ENCODE results near the gene ECHDC3.

ECHDC3 gene

DNA sequence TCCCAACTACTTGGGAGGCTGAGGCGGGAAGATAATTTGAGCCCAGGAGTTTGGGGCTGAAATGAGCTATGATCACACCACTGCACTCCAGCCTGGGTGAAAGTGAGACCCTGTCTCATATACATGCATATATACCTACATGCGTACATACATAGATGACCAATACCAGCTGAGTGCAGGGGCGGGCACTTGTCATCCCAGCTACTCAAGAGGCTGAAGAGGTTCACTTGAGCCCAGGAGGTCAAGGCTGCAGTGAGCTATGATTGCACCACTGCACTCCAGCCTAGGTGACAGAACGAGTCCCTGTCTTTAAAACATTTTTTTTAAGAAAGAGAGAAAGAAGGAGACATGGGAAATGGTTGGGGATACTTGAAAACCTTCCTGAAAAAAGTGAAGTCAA, 63.6 kb downstream of the ECHDC3 start:
- Histone ChIP-seq H3K27me3 (replicated peaks; ENCODE audit: control insufficient read depth, insufficient read depth, low read length, poor library complexity, severe bottlenecking) (no peaks in the 10 kb centered on the region), H3K4me1 (ENCODE audit: control insufficient read depth, insufficient read depth, low read length, poor library complexity, severe bottlenecking) (no peaks in the 10 kb centered on the region), H3K36me3 (ENCODE audit: control insufficient read depth, insufficient read depth, low read length) (no peaks in the 10 kb centered on the region), H3K9me3 (ENCODE audit: control insufficient read depth, low read length) (no peaks in the 10 kb centered on the region), H3K4me3 (ENCODE audit: insufficient read depth, low read depth, low read length, poor library complexity, severe bottlenecking) (no peak overlapping the region), H3K27ac (ENCODE audit: insufficient read depth, low read length, poor library complexity, severe bottlenecking) (no peak overlapping the region)
- DNase-seq: no peak

DNA sequence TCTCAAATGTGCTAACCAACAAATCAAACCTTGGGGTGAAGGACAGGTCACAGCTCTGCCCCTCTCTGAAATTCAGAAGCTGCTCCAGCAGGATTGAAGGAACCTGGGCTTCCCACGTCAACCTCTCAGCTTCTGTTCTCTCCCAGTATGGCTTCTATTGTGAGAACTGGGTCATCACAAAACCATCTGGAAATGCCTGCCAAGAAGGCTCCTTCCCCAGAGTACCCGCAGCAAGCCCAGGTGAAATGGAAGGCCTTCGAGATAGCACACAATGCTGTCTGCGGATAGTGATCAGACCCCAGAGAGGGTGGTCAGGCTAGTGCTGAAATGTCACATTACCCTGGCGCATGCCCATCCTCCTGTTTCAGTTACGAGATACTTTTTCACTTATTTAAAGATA, 64.5 kb downstream of the ECHDC3 start:
- H3K4me1 ChIP-seq (ENCODE audit: control insufficient read depth, insufficient read depth, low read length, poor library complexity, severe bottlenecking): no peaks in the 10 kb centered on the region
- H3K9me3 ChIP-seq (ENCODE audit: control insufficient read depth, low read length): no peaks in the 10 kb centered on the region
- no peak overlapping the region for H3K4me3 ChIP-seq (ENCODE audit: insufficient read depth, low read depth, low read length, poor library complexity, severe bottlenecking)
- H3K27ac ChIP-seq (ENCODE audit: insufficient read depth, low read length, poor library complexity, severe bottlenecking): no peak overlapping the region
- no peaks in the 10 kb centered on the region for H3K27me3 ChIP-seq (replicated peaks; ENCODE audit: control insufficient read depth, insufficient read depth, low read length, poor library complexity, severe bottlenecking)
- no peaks in the 10 kb centered on the region for H3K36me3 ChIP-seq (ENCODE audit: control insufficient read depth, insufficient read depth, low read length)
- no peak for DNase-seq

GRCh38 chr10:11808808-11809207, 66.6 kb downstream of the ECHDC3 start:
- no peaks in the 10 kb centered on the region for H3K4me1 ChIP-seq (ENCODE audit: control insufficient read depth, insufficient read depth, low read length, poor library complexity, severe bottlenecking)
- no peaks in the 10 kb centered on the region for H3K36me3 ChIP-seq (ENCODE audit: control insufficient read depth, insufficient read depth, low read length)
- no peak for DNase-seq
- no peaks in the 10 kb centered on the region for H3K9me3 ChIP-seq (ENCODE audit: control insufficient read depth, low read length)
- H3K27ac ChIP-seq (ENCODE audit: insufficient read depth, low read length, poor library complexity, severe bottlenecking): no peak overlapping the region
- no peak overlapping the region for H3K4me3 ChIP-seq (ENCODE audit: insufficient read depth, low read depth, low read length, poor library complexity, severe bottlenecking)
- no peaks in the 10 kb centered on the region for H3K27me3 ChIP-seq (replicated peaks; ENCODE audit: control insufficient read depth, insufficient read depth, low read length, poor library complexity, severe bottlenecking)

DNA sequence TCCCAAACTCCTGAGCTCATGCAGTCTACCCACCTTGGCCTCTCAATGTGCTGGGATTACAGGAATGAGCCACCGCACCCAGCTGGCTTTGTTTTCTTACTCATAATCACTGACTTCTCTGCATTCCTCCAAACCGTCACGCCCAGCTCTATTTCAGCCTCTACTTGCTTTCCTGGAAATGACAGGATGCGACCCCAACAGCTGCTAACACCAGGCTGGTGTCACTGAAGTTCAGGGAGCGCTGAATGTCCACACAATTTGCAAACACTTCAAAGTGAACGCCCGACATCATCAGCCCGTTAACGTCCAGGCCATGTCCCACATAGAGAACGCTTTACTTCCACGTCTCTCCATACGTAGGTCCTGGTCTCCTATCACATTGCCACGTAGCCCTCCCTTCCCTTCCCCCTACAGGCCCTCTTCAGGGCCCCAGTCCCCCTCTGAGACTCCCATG, 68.2 kb downstream of the ECHDC3 start:
- Histone ChIP-seq H3K27me3 (replicated peaks; ENCODE audit: control insufficient read depth, insufficient read depth, low read length, poor library complexity, severe bottlenecking) (no peaks in the 10 kb centered on the region), H3K27ac (ENCODE audit: insufficient read depth, low read length, poor library complexity, severe bottlenecking) (no peak overlapping the region), H3K4me1 (ENCODE audit: control insufficient read depth, insufficient read depth, low read length, poor library complexity, severe bottlenecking) (no peaks in the 10 kb centered on the region), H3K9me3 (ENCODE audit: control insufficient read depth, low read length) (no peaks in the 10 kb centered on the region), H3K4me3 (ENCODE audit: insufficient read depth, low read depth, low read length, poor library complexity, severe bottlenecking) (no peak overlapping the region), H3K36me3 (ENCODE audit: control insufficient read depth, insufficient read depth, low read length) (no peaks in the 10 kb centered on the region)
- no peak for DNase-seq

- Histone ChIP-seq H3K27ac (ENCODE audit: insufficient read depth, low read length, poor library complexity, severe bottlenecking) (no peak overlapping the region), H3K4me3 (ENCODE audit: insufficient read depth, low read depth, low read length, poor library complexity, severe bottlenecking) (no peak overlapping the region), H3K4me1 (ENCODE audit: control insufficient read depth, insufficient read depth, low read length, poor library complexity, severe bottlenecking) (no peaks in the 10 kb centered on the region), H3K27me3 (replicated peaks; ENCODE audit: control insufficient read depth, insufficient read depth, low read length, poor library complexity, severe bottlenecking) (no peaks in the 10 kb centered on the region), H3K9me3 (ENCODE audit: control insufficient read depth, low read length) (no peaks in the 10 kb centered on the region), H3K36me3 (ENCODE audit: control insufficient read depth, insufficient read depth, low read length) (no peaks in the 10 kb centered on the region)
- DNase-seq: no peak
Measured at GRCh38 chr10:11810973-11811372, 68.8 kb downstream of the ECHDC3 start.

- Histone ChIP-seq H3K9me3 (ENCODE audit: control insufficient read depth, low read length) (no peaks in the 10 kb centered on the region), H3K4me1 (ENCODE audit: control insufficient read depth, insufficient read depth, low read length, poor library complexity, severe bottlenecking) (no peaks in the 10 kb centered on the region), H3K4me3 (ENCODE audit: insufficient read depth, low read depth, low read length, poor library complexity, severe bottlenecking) (no peak overlapping the region), H3K36me3 (ENCODE audit: control insufficient read depth, insufficient read depth, low read length) (no peaks in the 10 kb centered on the region), H3K27ac (ENCODE audit: insufficient read depth, low read length, poor library complexity, severe bottlenecking) (no peak overlapping the region), H3K27me3 (replicated peaks; ENCODE audit: control insufficient read depth, insufficient read depth, low read length, poor library complexity, severe bottlenecking) (no peaks in the 10 kb centered on the region)
- no peak for DNase-seq
Measured at GRCh38 chr10:11813177-11813576, 71.0 kb downstream of the ECHDC3 start.

Data from effector memory CD4-positive, alpha-beta T cell (primary cell).